OCI-LY1 (cell line): ENCODE measurements around the gene CC2D1B.

Source experiments
- H2AFZ ChIP-seq: fragments of 200-600 bp; sonication (generic), shearing (Covaris generic); 2 replicates; pipeline ENCODE4 v1.6.0; 2014; ENCODE audit warnings: antibody characterized with exemption, mild to moderate bottlenecking, low read length
- H3F3A ChIP-seq: fragments of 200-600 bp; sonication (generic), shearing (Covaris generic); 2 replicates; pipeline ENCODE4 v1.6.0; 2014; ENCODE audit warnings: mild to moderate bottlenecking, antibody characterized with exemption, low read length, moderate library complexity; ENCODE audit not compliant: insufficient read depth
- H3K27ac ChIP-seq: fragments of 200-600 bp; sonication (generic); 2 replicates; pipeline ENCODE4 v1.5.1; 2014; ENCODE audit warnings: low read length, mixed run types, mild to moderate bottlenecking, low read depth; ENCODE audit not compliant: poor library complexity, severe bottlenecking
- H3K27me3 ChIP-seq: fragments of 200-600 bp; sonication (generic); 2 replicates; pipeline ENCODE4 v1.6.0; 2014; ENCODE audit warnings: antibody characterized with exemption, mild to moderate bottlenecking, low read length, moderate library complexity; ENCODE audit not compliant: insufficient read depth
- H3K36me3 ChIP-seq: fragments of 200-600 bp; sonication (generic); 2 replicates; pipeline ENCODE4 v1.6.1; 2014; ENCODE audit warnings: mild to moderate bottlenecking, antibody characterized with exemption, low read length, moderate library complexity, mixed read lengths; ENCODE audit not compliant: insufficient read depth
- H3K4me1 ChIP-seq: fragments of 200-600 bp; sonication (generic); 2 replicates; pipeline ENCODE4 v1.5.1; 2014; ENCODE audit warnings: mild to moderate bottlenecking, low read length, moderate library complexity; ENCODE audit not compliant: insufficient read depth, severe bottlenecking
- H3K4me2 ChIP-seq: fragments of 200-600 bp; sonication (generic), shearing (Covaris generic); 2 replicates; pipeline ENCODE4 v1.6.1; 2014; ENCODE audit warnings: low read length
- H3K4me3 ChIP-seq: fragments of 200-600 bp; sonication (generic); 2 replicates; pipeline ENCODE4 v1.5.1; 2014; ENCODE audit warnings: low read length, low read depth, mild to moderate bottlenecking, mixed read lengths; ENCODE audit not compliant: poor library complexity, severe bottlenecking
- H3K79me2 ChIP-seq: fragments of 200-600 bp; shearing (Covaris generic); 2 replicates; pipeline ENCODE4 v1.6.1; 2016; ENCODE audit warnings: mixed run types, low read length, mixed read lengths; ENCODE audit not compliant: insufficient read depth
- H3K9ac ChIP-seq: fragments of 200-600 bp; sonication (generic), shearing (Covaris generic); 2 replicates; pipeline ENCODE4 v1.6.1; 2014; ENCODE audit warnings: mild to moderate bottlenecking, low read length, mixed read lengths
- H3K9me2 ChIP-seq: fragments of 200-600 bp; sonication (generic), shearing (Covaris generic); 2 replicates; pipeline ENCODE4 v1.6.1; 2014; ENCODE audit warnings: low read depth, mild to moderate bottlenecking, low read length, mixed read lengths
- H3K9me3 ChIP-seq: fragments of 200-600 bp; shearing (Covaris generic); 2 replicates; pipeline ENCODE4 v1.6.1; 2014; ENCODE audit warnings: low read length, mixed read lengths
- H4K20me1 ChIP-seq: fragments of 200-600 bp; sonication (generic), shearing (Covaris generic); 2 replicates; pipeline ENCODE4 v1.6.0; 2016; ENCODE audit warnings: mild to moderate bottlenecking, low read length; ENCODE audit not compliant: insufficient read depth
- CTCF ChIP-seq: fragments of 200-600 bp; sonication (generic), shearing (Covaris generic); IDR thresholded peaks from 2 replicates; pipeline ENCODE4 v1.5.1; 2017; ENCODE audit warnings: mild to moderate bottlenecking, antibody characterized with exemption, low read length, moderate library complexity, mixed read lengths
- EZH2 ChIP-seq: fragments of 200-600 bp; sonication (generic), shearing (Covaris generic); IDR thresholded peaks from 2 replicates; pipeline ENCODE4 v1.8.0; 2017; ENCODE audit warnings: borderline replicate concordance, mixed run types, mild to moderate bottlenecking, antibody characterized with exemption, low read length, moderate library complexity, mixed read lengths

CC2D1B gene

GRCh38 chr1:52359676-52360594, 6.1 kb downstream of the CC2D1B start:
- no peaks in the 10 kb centered on the region for H3K9me2 ChIP-seq
- H3F3A ChIP-seq = no peaks in the 10 kb centered on the region
- no peak overlapping the region for H3K4me2 ChIP-seq
- H3K36me3 ChIP-seq = peaks cover 87% of the 10 kb centered on the region
- TF ChIP-seq EZH2 (no peak), CTCF (no peak)
- H3K79me2 ChIP-seq = peaks cover 3% of the 10 kb centered on the region; the same call in 1 of the 2 replicates
- H2AFZ ChIP-seq = no peak overlapping the region
- H3K9ac ChIP-seq = no peak overlapping the region
- H3K9me3 ChIP-seq = no peaks in the 10 kb centered on the region
- H3K27me3 ChIP-seq = no peaks in the 10 kb centered on the region
- H3K4me3 ChIP-seq = no peak overlapping the region
- H4K20me1 ChIP-seq = no peaks in the 10 kb centered on the region
- peaks cover 8% of the 10 kb centered on the region for H3K4me1 ChIP-seq
- no peak overlapping the region for H3K27ac ChIP-seq

- TF ChIP-seq CTCF (no peak), EZH2 (no peak)
- H3K4me1 ChIP-seq = no peaks in the 10 kb centered on the region
- no peaks in the 10 kb centered on the region for H3F3A ChIP-seq
- no peak overlapping the region for H3K27ac ChIP-seq
- peaks cover 92% of the 10 kb centered on the region for H3K36me3 ChIP-seq
- no peaks in the 10 kb centered on the region for H3K79me2 ChIP-seq
- no peak overlapping the region for H3K4me3 ChIP-seq
- H3K9me3 ChIP-seq = no peaks in the 10 kb centered on the region
- no peaks in the 10 kb centered on the region for H3K27me3 ChIP-seq
- H2AFZ ChIP-seq = no peak overlapping the region
- no peak overlapping the region for H3K9ac ChIP-seq
- no peaks in the 10 kb centered on the region for H3K9me2 ChIP-seq
- H4K20me1 ChIP-seq = no peaks in the 10 kb centered on the region
- H3K4me2 ChIP-seq = no peak overlapping the region
Measured at GRCh38 chr1:52358851-52359497, 7.0 kb downstream of the CC2D1B start.

DNA sequence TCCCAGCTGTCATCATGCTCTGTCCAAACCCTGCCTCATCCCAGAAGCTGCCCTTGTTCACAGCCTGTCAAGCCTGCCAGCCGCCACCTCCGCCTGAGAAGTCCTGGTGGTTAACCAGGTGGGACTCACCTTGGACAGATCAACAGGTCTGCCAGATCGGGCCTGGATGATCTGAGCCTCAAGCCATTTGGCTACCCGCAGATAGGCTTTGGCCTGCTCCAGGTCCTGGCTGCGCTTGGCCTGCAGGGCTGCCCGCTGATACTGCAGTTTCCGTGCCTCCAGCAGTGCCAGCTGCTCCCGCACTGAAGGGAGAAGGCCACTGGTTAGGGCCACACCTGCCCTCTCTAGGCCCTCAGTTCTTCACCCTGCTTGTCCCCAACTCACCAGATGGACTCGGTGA, 8.6 kb downstream of the CC2D1B start:
- H3K9me2 ChIP-seq = no peaks in the 10 kb centered on the region
- no peaks in the 10 kb centered on the region for H4K20me1 ChIP-seq
- no peak overlapping the region for H3K27ac ChIP-seq
- no peak overlapping the region for H2AFZ ChIP-seq
- H3F3A ChIP-seq = no peaks in the 10 kb centered on the region
- no peaks in the 10 kb centered on the region for H3K27me3 ChIP-seq
- H3K4me1 ChIP-seq = no peaks in the 10 kb centered on the region
- no peak for TF ChIP-seq CTCF
- TF ChIP-seq EZH2 = no peak
- no peak overlapping the region for H3K4me3 ChIP-seq
- no peaks in the 10 kb centered on the region for H3K79me2 ChIP-seq
- H3K9ac ChIP-seq = no peak overlapping the region
- no peaks in the 10 kb centered on the region for H3K9me3 ChIP-seq
- H3K36me3 ChIP-seq = peaks cover 100% of the 10 kb centered on the region
- no peak overlapping the region for H3K4me2 ChIP-seq
